Endodermal cell (in vitro differentiated cells): ENCODE results near the gene ABL1. TPM values are rescaled to one million over a fixed set of nuclear protein-coding genes. Genes with fewer than 3 reads are reported as not detected.

Experiments used
- DNase-seq: peaks from one replicate; pipeline ENCODE4 v3.0.0-alpha.2; 2017
- H3K27ac ChIP-seq: 2 replicates; pipeline ENCODE4 v1.5.1; 2013; ENCODE audit warnings: mild to moderate bottlenecking, low read depth, low read length, moderate library complexity
- H3K27me3 ChIP-seq: 2 replicates; pipeline ENCODE4 v1.6.1; 2013; ENCODE audit warnings: mild to moderate bottlenecking, low read length, moderate library complexity; ENCODE audit not compliant: insufficient read depth, control insufficient read depth, poor library complexity, severe bottlenecking
- H3K36me3 ChIP-seq: 2 replicates; pipeline ENCODE4 v1.7.0; 2013; ENCODE audit warnings: mild to moderate bottlenecking, low read length, moderate library complexity; ENCODE audit not compliant: control insufficient read depth, insufficient read depth
- H3K4me1 ChIP-seq: one replicate; pipeline ENCODE4 v1.7.0; 2013; ENCODE audit warnings: low read length; ENCODE audit not compliant: control insufficient read depth, insufficient read depth
- H3K4me3 ChIP-seq: 2 replicates; pipeline ENCODE4 v1.5.1; 2013; ENCODE audit warnings: mild to moderate bottlenecking, low read length, moderate library complexity
- H3K9ac ChIP-seq: 2 replicates; pipeline ENCODE4 v1.6.1; 2013; ENCODE audit warnings: mild to moderate bottlenecking, low read length, moderate library complexity; ENCODE audit not compliant: poor library complexity, severe bottlenecking; ENCODE audit errors: extremely low read depth
- H3K9me3 ChIP-seq: 2 replicates; pipeline ENCODE4 v1.6.1; 2013; ENCODE audit warnings: mild to moderate bottlenecking, low read length, moderate library complexity; ENCODE audit not compliant: control insufficient read depth
- H3K27ac Mint-ChIP-seq: 2 replicates; pipeline ENCODE4 v1.8.0; 2020; ENCODE audit warnings: mixed read lengths
- H3K27me3 Mint-ChIP-seq: 2 replicates; pipeline ENCODE4 v1.8.0; 2021; ENCODE audit warnings: mild to moderate bottlenecking, mixed read lengths; ENCODE audit not compliant: insufficient read depth
- H3K36me3 Mint-ChIP-seq: 2 replicates; pipeline ENCODE4 v1.8.0; 2020; ENCODE audit warnings: low read depth, mixed read lengths
- H3K4me1 Mint-ChIP-seq: 2 replicates; pipeline ENCODE4 v1.8.0; 2020; ENCODE audit warnings: mixed read lengths
- H3K4me3 Mint-ChIP-seq: 2 replicates; pipeline ENCODE4 v1.8.0; 2020; ENCODE audit warnings: mild to moderate bottlenecking, moderate library complexity, mixed read lengths
- H3K9me3 Mint-ChIP-seq: 2 replicates; pipeline ENCODE4 v1.8.0; 2020; ENCODE audit warnings: mild to moderate bottlenecking, mixed read lengths
- WGBS, 2 experiments: methylation state at CpG; one replicate each; pipeline versions ENCODE4 v1.1.5 to v1.1.7; 2013; ENCODE audit warnings: missing lambda C conversion rate in 2 of 2, mixed read lengths in 1 of 2; ENCODE audit not compliant: insufficient coverage in 1 of 2, insufficient read length in 1 of 2; 5-methylcytosine and 5-hydroxymethylcytosine counted together
- total RNA-seq, 2 donors: library from RNA; stranded (reverse); fragmentation: NEBNext Ultra II Directional in 1 of 2; extraction: Animal tissue kit (Norgen Biotek cat#: 25700) in 1 of 2; gene quantifications; 2 replicates in 1 of 2; 3 replicates in 1 of 2; pipeline ENCODE4 v1.2.1, GENCODE V29; 2021
- TF ChIP-seq, protein P1 (sequence below): fragments of 200-600 bp; sonication (generic); conservative IDR thresholded peaks from 2 replicates; pipeline ENCODE4 v1.5.0; 2021; ENCODE audit warnings: antibody characterized with exemption, mild to moderate bottlenecking

ABL1 gene
- total RNA-seq, 2 donors from 2014 or later: 78.8 to 94.1 TPM

DNA sequence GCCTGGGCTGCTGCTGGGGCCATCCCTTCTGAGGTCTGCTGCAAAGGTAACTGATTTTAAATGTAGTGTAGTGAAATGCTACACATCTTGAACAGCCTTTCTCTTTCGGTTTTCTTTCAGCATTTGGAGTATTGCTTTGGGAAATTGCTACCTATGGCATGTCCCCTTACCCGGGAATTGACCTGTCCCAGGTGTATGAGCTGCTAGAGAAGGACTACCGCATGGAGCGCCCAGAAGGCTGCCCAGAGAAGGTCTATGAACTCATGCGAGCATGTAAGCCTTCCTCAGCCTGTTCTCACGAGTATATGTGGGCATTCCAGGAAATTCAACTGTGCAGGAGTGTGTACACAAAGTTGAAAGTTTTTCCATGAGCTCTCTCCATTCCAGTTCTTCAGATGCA is 43.2 kb downstream of the ABL1 start:
- H3K27me3 ChIP-seq: no peaks in the 10 kb centered on the region
- WGBS, 2 experiments: 96 to 100% methylated on average over 6 of the region's 6 CpGs
- Mint-ChIP-seq H3K9me3 (no peaks in the 10 kb centered on the region), H3K27me3 (no peaks in the 10 kb centered on the region), H3K4me3 (no peak overlapping the region), H3K4me1 (no peaks in the 10 kb centered on the region), H3K36me3 (peaks cover 85% of the 10 kb centered on the region), H3K27ac (no peak overlapping the region)
- no peak overlapping the region for H3K9ac ChIP-seq
- no peak overlapping the region for H3K27ac ChIP-seq
- no peaks in the 10 kb centered on the region for H3K9me3 ChIP-seq
- peaks cover 3% of the 10 kb centered on the region for H3K4me1 ChIP-seq
- TF ChIP-seq, protein P1, sequence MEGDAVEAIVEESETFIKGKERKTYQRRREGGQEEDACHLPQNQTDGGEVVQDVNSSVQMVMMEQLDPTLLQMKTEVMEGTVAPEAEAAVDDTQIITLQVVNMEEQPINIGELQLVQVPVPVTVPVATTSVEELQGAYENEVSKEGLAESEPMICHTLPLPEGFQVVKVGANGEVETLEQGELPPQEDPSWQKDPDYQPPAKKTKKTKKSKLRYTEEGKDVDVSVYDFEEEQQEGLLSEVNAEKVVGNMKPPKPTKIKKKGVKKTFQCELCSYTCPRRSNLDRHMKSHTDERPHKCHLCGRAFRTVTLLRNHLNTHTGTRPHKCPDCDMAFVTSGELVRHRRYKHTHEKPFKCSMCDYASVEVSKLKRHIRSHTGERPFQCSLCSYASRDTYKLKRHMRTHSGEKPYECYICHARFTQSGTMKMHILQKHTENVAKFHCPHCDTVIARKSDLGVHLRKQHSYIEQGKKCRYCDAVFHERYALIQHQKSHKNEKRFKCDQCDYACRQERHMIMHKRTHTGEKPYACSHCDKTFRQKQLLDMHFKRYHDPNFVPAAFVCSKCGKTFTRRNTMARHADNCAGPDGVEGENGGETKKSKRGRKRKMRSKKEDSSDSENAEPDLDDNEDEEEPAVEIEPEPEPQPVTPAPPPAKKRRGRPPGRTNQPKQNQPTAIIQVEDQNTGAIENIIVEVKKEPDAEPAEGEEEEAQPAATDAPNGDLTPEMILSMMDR: no peak
- DNase-seq: no peak
- H3K36me3 ChIP-seq: peaks cover 77% of the 10 kb centered on the region
- no peak overlapping the region for H3K4me3 ChIP-seq

DNA sequence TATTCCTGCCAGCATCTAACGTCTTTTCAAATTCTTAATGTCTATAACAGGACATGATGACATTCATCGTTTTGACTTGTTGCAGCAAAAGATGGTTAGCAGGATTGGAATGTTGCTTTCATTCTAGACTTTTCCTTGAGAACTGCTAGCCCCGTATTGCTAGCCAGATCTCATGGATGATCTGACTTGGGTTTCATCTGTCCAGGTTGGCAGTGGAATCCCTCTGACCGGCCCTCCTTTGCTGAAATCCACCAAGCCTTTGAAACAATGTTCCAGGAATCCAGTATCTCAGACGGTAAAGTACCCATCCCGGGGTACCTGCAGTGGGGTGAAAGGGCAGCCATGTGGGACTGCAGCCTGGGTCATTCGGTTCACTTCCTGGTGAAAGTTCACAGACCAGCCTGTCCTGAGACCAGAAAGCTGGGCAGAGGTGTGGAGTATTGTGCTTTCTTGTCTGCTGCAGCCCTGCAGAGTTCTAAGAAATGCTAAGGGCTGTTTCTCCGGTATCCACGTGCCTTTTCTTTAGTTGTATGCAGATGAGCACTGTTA is 44.9 kb downstream of the ABL1 start:
- Mint-ChIP-seq H3K4me1 (peaks cover 6% of the 10 kb centered on the region), H3K9me3 (no peaks in the 10 kb centered on the region), H3K27me3 (no peaks in the 10 kb centered on the region), H3K4me3 (no peak overlapping the region), H3K36me3 (peaks cover 80% of the 10 kb centered on the region), H3K27ac (no peak overlapping the region)
- no peak for DNase-seq
- Histone ChIP-seq H3K36me3 (peaks cover 61% of the 10 kb centered on the region), H3K9me3 (no peaks in the 10 kb centered on the region), H3K9ac (no peak overlapping the region), H3K27me3 (no peaks in the 10 kb centered on the region), H3K4me3 (no peak overlapping the region), H3K27ac (no peak overlapping the region), H3K4me1 (peaks cover 3% of the 10 kb centered on the region)
- 95 to 98% methylated on average over 8 to 9 of the region's 9 CpGs for WGBS, 2 experiments
- TF ChIP-seq, protein P1: no peak

DNA sequence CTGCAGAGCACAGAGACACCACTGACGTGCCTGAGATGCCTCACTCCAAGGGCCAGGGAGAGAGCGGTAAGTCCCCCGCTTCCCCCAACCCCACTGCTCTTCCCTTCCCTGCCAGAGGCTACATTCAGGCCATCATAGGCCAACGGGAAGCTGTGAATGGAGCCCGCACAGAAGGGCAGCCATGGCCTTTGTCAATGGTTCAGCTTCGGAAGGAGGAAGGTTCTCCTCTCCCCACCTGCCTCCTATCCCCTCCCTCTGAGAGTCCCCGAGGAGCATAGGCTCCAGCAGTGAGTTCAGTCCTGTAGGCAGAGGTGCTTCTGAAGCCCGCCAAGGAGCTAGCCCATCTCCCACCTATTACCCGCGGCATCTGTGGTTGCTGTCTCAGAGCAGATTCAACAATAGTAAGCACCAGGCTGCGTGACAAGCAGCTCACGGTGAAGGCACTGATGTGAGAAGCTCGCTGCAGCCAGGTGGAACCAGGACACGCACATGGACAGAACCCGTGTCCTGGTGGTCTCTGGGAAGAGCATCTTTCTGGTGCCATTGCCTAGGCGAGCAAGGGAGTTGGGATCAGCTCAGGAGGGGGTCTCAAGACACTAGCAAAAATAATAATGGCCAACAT is 45.7 kb downstream of the ABL1 start:
- Mint-ChIP-seq H3K9me3 (no peaks in the 10 kb centered on the region), H3K27ac (no peak overlapping the region), H3K4me1 (peaks cover 6% of the 10 kb centered on the region), H3K4me3 (no peak overlapping the region), H3K36me3 (peaks cover 78% of the 10 kb centered on the region), H3K27me3 (no peaks in the 10 kb centered on the region)
- H3K4me3 ChIP-seq: no peak overlapping the region
- no peak overlapping the region for H3K27ac ChIP-seq
- no peak for DNase-seq
- TF ChIP-seq, protein P1: no peak
- no peak overlapping the region for H3K9ac ChIP-seq
- no peaks in the 10 kb centered on the region for H3K27me3 ChIP-seq
- peaks cover 63% of the 10 kb centered on the region for H3K36me3 ChIP-seq
- WGBS, 2 experiments: 95 to 98% methylated on average over 14 to 16 of the region's 16 CpGs
- peaks cover 3% of the 10 kb centered on the region for H3K4me1 ChIP-seq
- no peaks in the 10 kb centered on the region for H3K9me3 ChIP-seq
